NCI-H146 (cell line): ENCODE measurements around the gene DNM3.
"Not testable (repeated sequence)": the region's sequence is repeated elsewhere in the genome, so short reads cannot be mapped to it uniquely, and the experiment has no call there.

Source experiments
- DNase-seq: peaks from one replicate; lab custom pipeline; 2025; lab: John Stamatoyannopoulos, UW

DNM3 gene

DNA sequence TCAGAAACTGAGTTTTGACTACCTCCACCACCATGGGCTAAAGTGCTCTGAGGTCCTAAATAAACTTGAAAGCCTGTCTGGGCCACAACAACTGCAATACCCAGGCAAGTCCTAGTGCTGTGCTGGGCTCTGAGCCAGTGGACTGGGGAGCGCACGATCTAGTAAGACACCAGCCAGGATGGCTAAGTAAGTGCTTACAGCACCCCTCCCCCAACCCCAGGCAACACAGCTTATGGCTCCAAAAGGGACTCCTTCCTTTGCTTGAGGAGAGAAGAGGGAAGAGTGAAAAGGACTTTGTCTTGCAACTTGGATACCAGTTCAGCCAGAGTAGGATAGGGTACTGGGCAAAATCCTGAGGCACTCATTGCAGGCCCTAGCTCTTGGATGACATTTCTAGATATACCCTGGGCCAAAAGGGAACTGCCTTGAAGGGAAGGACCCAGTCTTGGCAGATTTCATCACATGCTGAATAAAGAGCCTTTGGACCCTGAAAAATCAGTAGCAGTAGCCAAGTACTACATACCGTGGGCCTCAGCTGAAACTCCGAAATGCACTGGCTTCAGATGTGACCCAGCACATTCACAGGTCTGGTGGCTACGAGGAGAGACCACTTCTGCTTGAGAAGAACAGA lies 580.8 kb downstream of the DNM3 start:
- DNase-seq: no peak

DNA sequence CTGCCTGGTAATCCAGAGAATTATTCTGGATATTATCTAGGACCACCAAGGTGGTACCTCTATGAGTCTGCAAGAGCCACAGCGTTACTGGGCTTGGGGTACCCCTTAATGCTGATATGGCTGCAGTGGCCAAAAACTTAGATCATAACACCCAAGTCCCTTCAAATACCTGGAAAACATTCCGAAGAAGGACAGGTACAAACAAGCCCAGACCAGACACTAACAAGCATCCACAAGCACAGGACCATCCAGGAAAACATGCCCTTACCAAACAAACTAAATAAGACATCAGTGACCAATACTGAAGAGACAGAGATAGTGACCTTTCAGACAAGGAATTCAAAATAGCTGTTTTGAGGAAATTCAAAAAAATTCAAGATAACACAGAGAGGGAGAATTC lies 582.0 kb downstream of the DNM3 start:
- no peak for DNase-seq

DNA sequence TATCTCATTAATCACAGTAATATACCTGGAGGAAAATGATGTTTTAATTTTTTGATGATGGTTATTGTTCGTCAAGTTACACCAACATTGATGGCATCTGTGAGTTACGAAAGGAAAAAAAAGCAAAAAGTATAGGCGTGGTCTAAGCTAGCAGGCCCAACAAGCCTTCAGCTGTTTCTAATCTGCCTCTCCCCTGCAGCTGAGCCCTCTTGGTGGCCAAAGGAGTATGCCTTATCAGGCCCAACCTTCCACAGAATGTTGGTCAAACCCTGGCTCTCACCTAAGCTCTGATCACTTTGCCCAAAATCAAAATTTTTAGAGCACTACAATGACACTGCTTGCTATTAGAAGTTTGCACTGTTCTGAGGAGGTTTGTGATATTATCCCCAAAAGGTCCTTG lies 584.0 kb downstream of the DNM3 start:
- no peak for DNase-seq

DNA sequence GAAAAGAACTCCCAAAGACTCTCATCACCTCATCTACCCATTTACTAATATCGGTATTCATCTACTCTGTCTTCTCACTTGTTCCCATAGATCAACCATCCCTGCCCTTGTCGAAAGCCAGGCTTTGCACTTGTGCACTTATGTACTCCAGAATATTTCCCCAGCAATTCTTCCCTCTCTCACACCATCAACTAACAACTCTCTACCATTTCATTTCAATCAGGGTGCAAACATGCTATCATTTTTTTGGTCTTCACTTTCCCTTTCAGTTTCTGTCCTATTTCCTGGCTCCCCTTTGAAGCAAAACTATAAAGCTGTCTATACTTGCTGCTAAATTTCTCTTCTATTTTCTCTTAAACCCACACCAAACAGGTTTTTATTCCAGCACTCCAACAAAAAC lies 585.9 kb downstream of the DNM3 start:
- no peak for DNase-seq

DNA sequence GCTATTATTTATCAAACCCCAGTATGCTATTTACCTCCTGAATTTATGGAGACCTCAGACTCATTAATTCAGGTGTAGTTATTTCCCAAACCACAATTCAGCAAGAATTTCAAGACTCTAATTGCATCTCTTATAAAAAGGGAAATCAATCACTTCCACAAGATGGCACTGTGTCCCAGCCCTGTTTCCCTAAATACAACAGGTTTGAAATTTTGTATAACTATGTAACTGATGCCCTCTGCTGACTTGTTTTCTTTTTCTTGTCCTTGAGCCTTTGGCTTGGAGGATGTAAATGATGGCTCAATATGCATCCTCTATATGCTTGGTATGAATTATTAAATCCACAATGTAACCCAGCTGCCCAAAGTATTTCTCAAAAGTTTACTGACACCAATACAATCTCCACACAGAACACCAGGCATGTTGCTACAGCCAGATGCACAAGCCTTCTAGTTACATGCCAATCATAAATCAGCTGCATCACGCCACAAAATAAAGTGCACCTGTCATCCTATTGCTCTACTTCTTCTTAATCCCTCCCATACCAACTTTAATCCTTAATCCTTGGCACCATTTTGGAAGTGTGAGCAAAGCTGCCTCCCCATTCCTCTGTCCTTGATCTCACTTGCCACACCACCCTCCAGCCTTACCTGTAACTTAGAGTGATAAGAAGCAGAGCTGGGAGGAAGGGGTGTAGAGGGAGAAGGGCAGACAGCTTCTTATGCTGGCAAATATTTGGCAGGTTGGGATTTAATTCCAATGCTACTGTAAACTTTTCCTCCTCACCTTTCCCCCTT lies 588.2 kb downstream of the DNM3 start:
- DNase-seq: peak; percentile 30

DNA sequence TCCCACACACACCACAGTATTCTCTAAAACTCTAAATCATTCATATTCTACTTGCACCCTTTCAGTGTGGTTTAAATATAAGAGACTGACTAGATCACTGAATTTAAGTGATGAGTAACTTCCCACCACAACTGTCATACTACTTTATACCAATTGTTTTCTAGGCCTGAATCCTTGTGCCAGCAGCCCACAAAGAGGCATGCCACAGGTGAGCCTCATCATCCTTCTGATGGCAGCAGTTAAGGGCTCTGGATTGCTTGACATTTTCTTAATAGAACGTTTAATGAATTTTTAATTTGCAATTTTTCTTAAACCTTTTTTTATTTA lies 588.8 kb downstream of the DNM3 start:
- DNase-seq: no peak

DNA sequence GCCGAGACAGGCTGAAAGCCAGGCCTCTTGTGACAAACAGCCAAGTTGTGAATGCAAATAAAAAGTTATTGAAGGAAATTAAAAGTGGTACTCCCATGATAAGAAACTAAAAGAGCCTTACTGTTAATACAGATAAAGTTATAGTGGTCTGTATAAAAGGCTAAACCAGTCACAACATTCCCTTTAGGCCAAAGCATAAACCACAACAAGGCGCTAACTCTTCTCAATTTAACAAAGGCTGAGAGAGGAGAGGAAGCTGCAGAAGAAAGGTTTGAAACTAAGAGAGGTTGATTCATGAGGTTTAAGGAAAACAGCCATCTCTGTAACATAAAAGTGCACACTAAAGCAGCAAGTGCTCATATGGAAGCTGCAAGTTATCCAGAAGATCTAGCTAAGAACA lies 589.9 kb downstream of the DNM3 start:
- DNase-seq: no peak

DNA sequence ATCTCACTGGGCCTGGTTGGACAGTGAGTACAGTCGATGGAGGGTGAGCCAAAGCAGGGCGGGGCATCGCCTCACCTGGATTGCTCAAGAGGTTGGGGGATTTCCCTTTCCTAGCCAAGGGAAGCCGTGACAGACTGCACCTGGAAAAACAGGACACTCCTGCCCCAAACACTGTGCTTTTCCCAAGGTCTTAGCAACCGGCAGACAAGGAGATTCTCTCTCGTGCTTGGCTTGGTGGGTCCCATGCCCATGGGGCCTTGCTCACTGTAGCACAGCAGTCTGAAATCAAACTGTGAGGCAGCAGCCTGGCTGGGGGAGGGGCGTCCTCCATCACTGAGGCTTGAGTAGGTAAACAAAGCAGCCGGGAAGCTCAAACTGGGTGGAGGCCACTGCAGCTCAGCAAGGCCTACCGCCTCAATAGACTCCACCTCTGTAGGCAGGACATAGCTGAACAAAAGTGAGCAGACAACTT lies 590.5 kb downstream of the DNM3 start:
- no peak for DNase-seq

DNA sequence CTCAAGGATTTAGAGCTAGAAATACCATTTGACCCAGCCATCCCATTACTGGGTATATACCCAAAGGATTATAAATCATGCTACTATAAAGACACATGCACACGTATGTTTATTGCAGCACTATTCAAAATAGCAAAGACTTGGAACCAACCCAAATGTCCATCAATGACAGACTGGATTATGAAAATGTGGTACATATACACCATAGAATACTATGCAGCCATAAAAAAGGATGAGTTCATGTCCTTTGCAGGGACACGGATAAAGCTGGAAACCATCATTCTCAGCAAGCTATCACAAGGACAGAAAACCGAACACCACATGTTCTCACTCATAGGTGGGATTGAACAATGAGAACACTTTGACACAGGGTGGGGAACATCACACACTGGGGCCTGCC lies 595.9 kb downstream of the DNM3 start:
- DNase-seq: not testable (repeated sequence)

DNA sequence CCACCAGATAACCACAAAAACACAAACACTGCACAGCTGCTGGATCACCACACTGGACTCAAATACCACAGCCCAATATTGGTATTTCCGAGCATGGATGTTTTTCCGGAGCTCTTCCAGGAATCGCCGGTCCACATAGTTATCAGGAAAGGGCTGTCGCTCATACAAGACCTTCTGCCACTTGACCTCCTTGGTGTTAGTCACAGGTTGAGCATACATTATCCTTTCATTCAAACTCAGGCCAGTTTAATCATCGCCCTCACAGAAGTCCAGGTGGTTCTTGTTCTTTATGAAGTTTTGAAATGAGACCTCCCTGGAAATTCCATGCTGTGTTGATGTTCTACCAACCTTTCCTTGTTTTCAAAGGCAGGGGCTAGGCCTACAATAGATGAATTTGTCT lies 601.1 kb downstream of the DNM3 start:
- no peak for DNase-seq

DNA sequence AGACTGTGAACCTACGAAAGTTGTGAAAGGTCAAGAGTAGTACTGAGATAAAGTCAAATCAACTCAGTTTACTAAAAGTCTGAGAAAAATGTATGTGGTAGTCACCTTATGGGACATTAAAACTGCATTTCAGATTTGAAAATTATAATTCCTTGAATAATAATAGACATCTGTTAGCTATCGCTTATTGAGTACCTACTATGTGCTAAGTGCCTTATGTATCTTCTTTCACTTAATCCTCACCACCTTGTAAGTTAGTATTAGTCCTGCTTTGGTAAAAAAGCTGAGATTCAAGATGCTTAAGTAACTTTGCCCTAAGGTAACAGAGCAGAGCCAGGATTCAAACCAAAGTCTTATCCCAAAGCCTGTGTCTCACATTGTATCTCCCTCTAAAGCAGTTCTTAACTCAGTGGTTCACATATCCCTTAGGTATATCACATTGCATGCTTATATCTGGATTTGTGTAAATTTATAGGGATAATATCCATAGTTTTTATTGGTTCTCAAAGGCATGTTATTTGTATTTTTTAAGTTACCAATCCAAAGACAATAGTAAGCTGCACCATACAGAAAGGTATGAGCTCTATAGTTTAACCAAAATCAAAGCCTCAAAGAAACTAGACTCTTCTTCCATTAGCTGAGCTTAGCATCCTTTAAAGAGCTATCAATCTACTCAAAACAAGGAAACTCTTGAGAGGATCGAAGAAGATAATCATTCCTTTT lies 601.7 kb downstream of the DNM3 start:
- DNase-seq: no peak

DNA sequence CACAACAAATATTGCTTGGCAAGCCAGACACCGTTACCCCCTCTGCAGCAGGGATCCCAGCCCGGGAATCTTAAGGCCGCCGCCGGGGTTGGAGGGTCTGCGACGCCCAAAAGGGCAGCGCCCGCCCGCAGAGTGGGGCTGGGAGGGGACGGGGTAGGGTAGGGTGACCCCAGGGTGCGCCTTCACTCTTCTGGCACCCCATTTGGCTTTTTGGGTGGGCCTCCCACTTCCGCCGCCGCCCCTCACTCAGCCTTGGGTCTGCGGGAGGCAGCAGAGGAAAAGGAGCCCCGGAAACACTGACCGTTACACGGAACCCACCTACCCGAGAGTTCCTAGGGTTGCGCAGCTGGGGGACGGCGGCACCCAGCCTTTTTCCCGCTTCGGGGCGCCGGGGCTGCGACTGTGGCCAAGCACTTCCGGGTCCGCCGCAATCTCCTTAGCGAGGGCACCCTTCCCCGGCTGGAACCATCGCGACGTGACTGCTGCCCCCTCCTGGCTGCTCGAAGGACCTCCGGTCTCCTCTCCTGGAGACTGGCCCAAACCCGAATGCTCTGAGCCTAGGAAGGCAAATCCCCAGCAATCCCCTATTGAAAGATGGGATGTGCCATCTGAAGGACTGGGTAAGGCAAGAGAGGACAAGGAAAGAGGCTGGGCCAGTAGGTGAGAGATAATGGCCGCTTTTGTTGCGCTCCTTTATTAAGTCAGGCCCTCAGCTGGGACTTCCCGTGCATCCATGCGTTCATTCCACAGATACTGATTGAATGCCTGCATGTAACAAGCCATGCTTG lies 602.6 kb downstream of the DNM3 start, which contains the start of gene PIGC:
PIGC (minus strand) TSS at position 404 of the 788 bp plus-strand sequence. CDS start 1,447 bp downstream, outside the sequence.
- peak; percentile 89 for DNase-seq

DNA sequence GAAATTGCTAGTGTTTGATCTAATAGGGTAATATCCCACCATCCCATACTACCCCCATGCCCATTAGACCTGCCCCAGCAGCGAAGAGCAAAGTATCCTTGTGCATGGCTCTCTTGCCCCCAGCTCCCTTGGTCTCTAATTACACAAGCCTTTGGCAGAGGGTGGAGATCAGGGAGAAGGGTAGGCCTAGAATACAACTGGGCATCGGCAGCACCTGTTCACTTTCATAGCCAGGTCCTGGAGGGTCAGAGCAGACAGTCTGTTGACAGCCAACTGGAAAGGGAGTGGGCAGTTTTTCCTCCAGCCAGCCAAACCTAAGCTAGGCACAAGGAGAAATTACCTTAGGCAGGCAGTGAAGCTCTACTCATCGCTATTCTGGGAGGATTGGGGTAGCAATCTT lies 605.2 kb downstream of the DNM3 start:
- DNase-seq: no peak

DNA sequence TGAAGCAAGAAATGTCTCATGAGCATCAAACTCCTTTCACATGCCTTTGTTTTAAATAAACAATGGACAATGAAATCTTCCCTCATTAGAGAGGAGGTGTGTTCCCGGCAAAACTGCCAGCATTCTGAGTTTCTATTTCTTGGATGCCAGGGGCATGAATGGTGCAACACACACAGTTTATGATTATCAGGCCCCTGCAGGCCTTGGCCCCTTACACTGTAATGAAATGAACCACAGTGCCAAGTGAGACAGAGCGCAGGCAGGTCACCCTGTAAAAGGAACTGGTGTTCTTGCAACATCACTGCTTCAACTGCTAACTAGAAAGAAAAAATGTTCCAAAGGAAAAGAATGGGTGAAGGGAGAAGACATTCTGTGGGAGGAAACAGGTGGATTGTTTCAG lies 606.3 kb downstream of the DNM3 start:
- DNase-seq: no peak

DNA sequence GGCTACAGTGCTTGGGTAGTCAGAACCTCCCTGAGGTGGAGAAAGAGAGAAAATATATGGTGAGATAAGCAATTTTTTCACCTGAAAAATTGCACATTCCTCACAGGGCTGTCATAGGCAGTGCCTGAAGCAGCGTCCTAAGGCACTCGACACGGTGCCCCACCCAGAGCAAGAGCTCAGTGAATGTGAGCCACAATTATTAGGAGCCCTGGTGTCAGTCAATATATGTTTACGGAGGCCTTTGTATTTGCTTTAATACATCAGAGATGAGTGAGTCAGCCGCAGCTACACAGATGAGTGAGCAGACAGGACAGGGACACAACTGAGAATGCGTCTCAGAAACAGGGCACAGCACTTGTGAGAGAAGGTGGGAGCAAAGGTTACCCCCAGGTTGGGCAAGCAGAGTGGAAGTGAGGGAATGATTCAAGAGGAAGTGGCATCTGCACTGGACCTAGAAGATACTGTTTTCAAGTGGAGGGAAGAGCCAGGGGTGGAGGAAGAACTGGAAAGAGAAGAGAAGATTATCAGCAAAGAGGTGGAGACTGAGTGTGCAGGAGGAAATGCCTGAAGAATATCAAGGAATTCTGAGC lies 607.8 kb downstream of the DNM3 start:
- peak; percentile 42 for DNase-seq

DNA sequence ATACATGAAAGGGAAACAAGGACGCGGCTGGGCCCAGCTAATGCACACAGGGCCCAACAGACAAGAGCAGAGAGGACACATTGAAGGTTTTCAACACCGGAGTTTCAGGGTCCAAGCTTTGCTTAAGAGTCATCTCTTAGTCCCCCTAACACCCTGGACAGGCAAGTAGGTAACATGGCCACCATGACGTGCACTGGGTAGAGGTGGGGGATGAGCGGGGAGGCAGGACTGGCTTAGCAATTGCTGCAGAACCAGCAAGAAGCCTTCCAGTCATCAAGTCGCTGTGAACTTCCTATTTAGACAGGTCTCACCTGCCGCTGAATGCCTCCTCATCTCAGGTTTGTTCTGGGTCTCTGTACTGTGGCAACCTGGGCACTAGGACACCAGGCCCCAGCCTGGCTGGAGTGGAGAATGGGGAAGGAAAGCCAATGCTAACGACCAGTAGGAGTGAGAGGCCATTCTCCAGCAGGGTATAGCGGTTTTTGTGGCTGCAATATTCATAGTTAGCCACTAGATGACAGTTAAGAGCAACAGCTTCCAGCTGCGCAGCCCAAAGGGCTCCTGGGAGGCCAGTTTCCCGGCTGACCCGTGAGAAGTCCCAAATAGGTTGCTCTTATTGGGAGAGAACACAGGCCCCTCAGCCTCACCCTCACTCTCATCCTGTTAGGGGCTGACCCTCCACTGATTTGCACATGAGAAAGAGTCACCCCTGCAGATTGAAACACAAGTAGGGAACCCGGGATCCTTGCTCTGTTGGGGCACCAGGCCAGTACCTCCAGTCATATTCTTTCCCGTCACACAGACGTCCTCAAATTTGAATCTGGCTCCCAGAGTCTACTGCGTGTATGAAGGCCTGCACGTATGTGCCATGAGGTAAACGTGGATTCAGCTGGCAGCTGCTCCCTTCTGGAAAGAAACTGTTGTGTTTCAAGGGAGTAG lies 608.6 kb downstream of the DNM3 start:
- peak; percentile 76 for DNase-seq

DNA sequence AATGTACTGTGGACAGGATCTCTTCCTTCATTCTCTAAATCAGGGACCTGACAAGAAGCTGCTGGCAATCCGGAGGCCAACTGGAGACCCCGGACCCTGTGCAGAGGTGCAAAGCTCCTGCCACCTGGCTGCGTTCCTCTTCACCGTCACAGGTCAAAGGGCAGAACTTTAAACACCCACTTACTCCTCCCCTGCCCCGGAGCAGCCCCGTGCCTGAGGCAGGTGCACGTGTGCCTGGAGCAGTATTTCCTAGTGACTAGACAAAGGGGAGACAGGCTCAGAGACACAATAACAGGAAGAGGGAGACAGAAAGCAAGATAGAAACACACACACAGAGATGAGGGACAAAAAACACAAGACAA lies 609.2 kb downstream of the DNM3 start:
- DNase-seq: peak; percentile 81

DNA sequence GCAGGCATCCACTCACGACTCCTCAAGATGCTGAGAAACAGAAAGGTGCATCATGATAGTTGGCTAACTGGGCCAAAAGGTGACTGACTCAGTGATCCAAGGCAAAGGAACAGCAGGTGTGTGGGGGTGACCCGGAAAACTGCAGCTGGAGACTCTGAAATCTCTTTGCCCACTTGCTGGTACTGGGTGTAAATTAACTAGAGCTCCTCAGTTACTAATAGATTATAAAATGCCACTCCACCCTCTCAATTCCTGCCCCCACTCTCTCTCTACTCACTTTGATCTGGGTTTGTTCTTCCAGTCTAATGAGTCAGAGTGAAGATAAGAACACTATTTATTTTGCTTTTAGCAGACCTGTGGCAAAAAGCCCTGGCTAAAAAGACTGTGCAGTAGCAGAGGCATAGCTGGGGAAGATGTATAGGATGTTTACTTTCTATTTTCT lies 609.7 kb downstream of the DNM3 start:
- DNase-seq: peak; percentile 37

DNA sequence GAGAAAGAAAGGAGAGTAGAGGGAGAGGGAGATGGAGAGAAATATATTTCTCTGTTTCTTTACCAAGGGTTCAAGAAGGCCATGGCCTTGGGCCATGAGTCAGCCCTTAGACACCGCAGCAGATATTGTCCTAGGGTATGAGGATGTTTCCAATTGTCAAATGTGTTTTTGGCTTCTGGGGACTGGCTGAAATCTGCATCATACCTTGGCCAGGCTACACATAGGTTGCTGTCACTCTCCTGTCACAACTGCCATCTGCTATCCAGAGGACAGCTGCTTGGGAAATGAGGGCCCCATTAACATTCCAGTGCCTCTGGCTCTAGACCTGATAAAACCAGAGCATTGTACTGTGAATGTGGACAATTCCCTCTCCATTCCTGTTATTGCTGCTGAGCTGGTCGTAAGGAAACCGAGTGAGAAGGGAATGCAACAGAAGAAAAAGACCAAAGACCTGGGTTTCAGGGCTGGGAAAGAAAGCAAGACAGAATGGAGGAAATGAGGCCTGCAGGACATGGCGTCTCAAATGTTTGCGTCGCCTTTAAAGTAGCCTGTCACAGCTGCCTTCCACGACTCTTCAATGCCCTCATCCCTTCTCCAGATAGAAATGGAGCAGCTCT lies 611.3 kb downstream of the DNM3 start:
- DNase-seq: no peak

DNA sequence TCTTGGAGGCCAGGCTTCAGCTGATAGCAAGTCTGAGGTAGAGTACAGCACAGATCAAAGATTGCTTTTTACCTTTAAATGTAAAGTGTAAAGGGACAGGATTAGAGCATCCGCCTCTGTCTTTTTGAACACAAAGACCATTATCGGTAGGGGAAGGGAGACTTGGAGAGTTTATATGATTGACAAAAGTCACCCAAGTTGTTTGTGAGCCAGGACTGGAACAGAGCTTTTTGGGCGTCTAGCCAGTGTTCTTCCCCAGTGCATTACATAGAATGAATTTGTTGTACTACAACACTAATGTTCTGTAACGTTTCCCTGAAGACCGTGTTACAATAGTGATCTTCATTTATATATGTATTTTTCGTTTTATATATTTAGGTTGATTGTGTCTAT lies 611.9 kb downstream of the DNM3 start:
- no peak for DNase-seq
